ENCODE measurements around the gene WNT7B.
A peak's percentile ranks its signal among the peaks of the same experiment; 100 is the strongest.

Gene WNT7B

GRCh38 chr22:45969801-45970470 is 7.0 kb downstream of the WNT7B start:
- no peak for DNase-seq

- no peak for DNase-seq
Measured at GRCh38 chr22:45969414-45969799, 7.6 kb downstream of the WNT7B start.

- no peak for DNase-seq
Measured at GRCh38 chr22:45968751-45969413, 8.1 kb downstream of the WNT7B start.

GRCh38 chr22:45968003-45968650 is 8.8 kb downstream of the WNT7B start:
- no peak for DNase-seq

- no peak for DNase-seq
Measured at GRCh38 chr22:45966895-45967365, 10.0 kb downstream of the WNT7B start.

- DNase-seq: peak; percentile 80
Measured at GRCh38 chr22:45966320-45966894, 10.6 kb downstream of the WNT7B start.

GRCh38 chr22:45965563-45965962 is 11.4 kb downstream of the WNT7B start:
- no peak for DNase-seq

- DNase-seq: no peak
Measured at GRCh38 chr22:45964926-45965527, 11.9 kb downstream of the WNT7B start.

GRCh38 chr22:45964372-45964771 is 12.6 kb downstream of the WNT7B start:
- no peak for DNase-seq

GRCh38 chr22:45963821-45964220 is 13.1 kb downstream of the WNT7B start:
- DNase-seq: no peak

- DNase-seq: no peak
Measured at GRCh38 chr22:45962756-45963324, 14.1 kb downstream of the WNT7B start.

- DNase-seq: no peak
Measured at GRCh38 chr22:45962434-45962718, 14.6 kb downstream of the WNT7B start.

- no peak for DNase-seq
Measured at GRCh38 chr22:45961679-45962433, 15.1 kb downstream of the WNT7B start.

GRCh38 chr22:45960477-45961386 is 16.2 kb downstream of the WNT7B start:
- no peak for DNase-seq

- DNase-seq: no peak
Measured at GRCh38 chr22:45959719-45960476, 17.1 kb downstream of the WNT7B start.

- no peak for DNase-seq
Measured at GRCh38 chr22:45958971-45959370, 18.0 kb downstream of the WNT7B start.

GRCh38 chr22:45957826-45958225 is 19.1 kb downstream of the WNT7B start:
- DNase-seq: no peak

- DNase-seq: no peak
Measured at GRCh38 chr22:45953178-45953577, 23.8 kb downstream of the WNT7B start.

GRCh38 chr22:45952553-45952952 is 24.4 kb downstream of the WNT7B start:
- no peak for DNase-seq

- DNase-seq: no peak
Measured at GRCh38 chr22:45952151-45952550, 24.8 kb downstream of the WNT7B start.

- no peak for DNase-seq
Measured at GRCh38 chr22:45949891-45950290, 27.1 kb downstream of the WNT7B start.

Measured in NCI-H345 (cell line).